Panc1 (cell line): ENCODE measurements around the gene FRMD4A.

Experiments used
- POLR2AphosphoS5 ChIP-seq: IDR thresholded peaks from 2 replicates; pipeline ENCODE4 v1.6.1; 2012; ENCODE audit warnings: mild to moderate bottlenecking, low read depth, low read length, moderate library complexity
- SIN3A ChIP-seq: IDR thresholded peaks from 2 replicates; pipeline ENCODE4 v1.6.1; 2012; ENCODE audit warnings: low read depth, mild to moderate bottlenecking, low read length, moderate library complexity, borderline replicate concordance; ENCODE audit not compliant: insufficient read depth
- TF ChIP-seq, protein P1 (sequence below): fragments of 450-650 bp; IDR thresholded peaks from 2 replicates; pipeline ENCODE4 v1.5.1; 2017; ENCODE audit warnings: mild to moderate bottlenecking

DNA sequence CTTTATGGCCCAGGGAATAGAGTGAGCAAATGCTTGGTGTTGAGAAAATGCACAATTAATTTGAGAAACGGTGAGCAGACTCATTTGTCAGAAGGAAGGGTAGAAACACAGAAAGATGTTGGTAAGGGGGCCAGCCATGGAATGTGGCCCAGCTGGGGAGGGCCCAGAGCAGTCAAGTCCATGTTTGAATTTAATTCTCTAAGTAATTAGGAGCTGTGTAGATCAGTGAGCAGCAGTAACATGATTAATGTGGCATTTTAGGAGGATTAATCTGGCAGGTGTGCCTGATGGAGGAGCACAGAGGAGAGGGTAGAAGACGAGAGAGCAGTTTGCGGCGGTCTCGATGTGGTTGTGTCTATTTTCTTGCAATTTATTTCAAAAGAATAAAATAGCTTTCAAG, 218.7 kb downstream of the FRMD4A start:
- TF ChIP-seq, protein P1, sequence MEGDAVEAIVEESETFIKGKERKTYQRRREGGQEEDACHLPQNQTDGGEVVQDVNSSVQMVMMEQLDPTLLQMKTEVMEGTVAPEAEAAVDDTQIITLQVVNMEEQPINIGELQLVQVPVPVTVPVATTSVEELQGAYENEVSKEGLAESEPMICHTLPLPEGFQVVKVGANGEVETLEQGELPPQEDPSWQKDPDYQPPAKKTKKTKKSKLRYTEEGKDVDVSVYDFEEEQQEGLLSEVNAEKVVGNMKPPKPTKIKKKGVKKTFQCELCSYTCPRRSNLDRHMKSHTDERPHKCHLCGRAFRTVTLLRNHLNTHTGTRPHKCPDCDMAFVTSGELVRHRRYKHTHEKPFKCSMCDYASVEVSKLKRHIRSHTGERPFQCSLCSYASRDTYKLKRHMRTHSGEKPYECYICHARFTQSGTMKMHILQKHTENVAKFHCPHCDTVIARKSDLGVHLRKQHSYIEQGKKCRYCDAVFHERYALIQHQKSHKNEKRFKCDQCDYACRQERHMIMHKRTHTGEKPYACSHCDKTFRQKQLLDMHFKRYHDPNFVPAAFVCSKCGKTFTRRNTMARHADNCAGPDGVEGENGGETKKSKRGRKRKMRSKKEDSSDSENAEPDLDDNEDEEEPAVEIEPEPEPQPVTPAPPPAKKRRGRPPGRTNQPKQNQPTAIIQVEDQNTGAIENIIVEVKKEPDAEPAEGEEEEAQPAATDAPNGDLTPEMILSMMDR, result no peak
- TF ChIP-seq POLR2AphosphoS5 (no peak), SIN3A (no peak)
